Kidney (tissue), 14 donors: Measurements from ENCODE around the gene PLEKHM3. TPM values are rescaled to one million over a fixed set of nuclear protein-coding genes. Genes with fewer than 3 reads are reported as not detected.

Experiments used
- DNase-seq, 5 donors: peaks; one replicate each; pipeline ENCODE4 v3.0.0-alpha.2; 2013 to 2020
- FAIRE-seq: peaks from 2 replicates; lab custom pipeline; 2012; peaks lifted over from hg19 to GRCh38; lab: Jason Lieb, UNC
- H3K27ac ChIP-seq, 2 donors: one replicate each; pipeline ENCODE4 v1.7.0; 2013; ENCODE audit warnings: low read depth in 2 of 2, low read length in 2 of 2, inconsistent platforms in 1 of 2
- H3K27me3 ChIP-seq: one replicate; pipeline ENCODE4 v1.7.1; 2013; ENCODE audit warnings: low read length, inconsistent platforms; ENCODE audit not compliant: control insufficient read depth, insufficient read depth
- H3K36me3 ChIP-seq, 3 donors: one replicate each; pipeline versions ENCODE4 v1.7.0 to v1.7.1; 2013; ENCODE audit warnings: low read length in 3 of 3, control low read depth in 1 of 3, inconsistent platforms in 1 of 3; ENCODE audit not compliant: insufficient read depth in 3 of 3, control insufficient read depth in 2 of 3
- H3K4me1 ChIP-seq, 3 donors: one replicate each; pipeline versions ENCODE4 v1.7.0 to v1.7.1; 2013; ENCODE audit warnings: low read length in 3 of 3, inconsistent platforms in 1 of 3, low read depth in 1 of 3; ENCODE audit not compliant: control insufficient read depth in 2 of 3, insufficient read depth in 2 of 3
- H3K4me3 ChIP-seq, 3 donors: one replicate each; pipeline versions ENCODE4 v1.7.0 to v1.8.1; 2013; ENCODE audit warnings: low read length in 3 of 3, control low read depth in 1 of 3, inconsistent platforms in 1 of 3
- H3K9ac ChIP-seq, 3 donors: one replicate each; pipeline versions ENCODE4 v1.7.0 to v1.7.1; 2013; ENCODE audit warnings: low read length in 3 of 3, control low read depth in 1 of 3, inconsistent platforms in 1 of 3
- H3K9me3 ChIP-seq, 3 donors: one replicate each; pipeline versions ENCODE4 v1.7.0 to v1.7.1; 2013; ENCODE audit warnings: low read length in 3 of 3, control low read depth in 1 of 3, inconsistent platforms in 1 of 3; ENCODE audit not compliant: control insufficient read depth in 2 of 3, insufficient read depth in 1 of 3
- intact Hi-C: fragments of 100-400 bp; cut with DNase I; formaldehyde crosslinking; loops from one replicate; pipeline ENCODE4 v1.11.1; 2022
- polyA plus RNA-seq: library from polyadenylated mRNA; stranded (reverse); fragments of 350-450 nt; fragmentation: Illumina TruSeq; extraction: RNeasy Lipid Tissue Mini Kit (QIAGEN cat#74804); gene quantifications from one replicate; pipeline ENCODE4 v1.2.3, GENCODE V29; 2014; ENCODE audit warnings: low read depth, low replicate concordance; ENCODE audit not compliant: insufficient read depth
- total RNA-seq: library from RNA; stranded (reverse); fragmentation: NEBNext Ultra II Directional; extraction: Animal tissue kit (Norgen Biotek cat#: 25700); gene quantifications from one replicate; pipeline ENCODE4 v1.2.1, GENCODE V29; 2021
- TF ChIP-seq, protein P1 (sequence below): IDR thresholded peaks from 3 replicates; pipeline ENCODE4 v1.5.1; 2012; ENCODE audit warnings: mild to moderate bottlenecking, moderate library complexity, borderline replicate concordance; ENCODE audit not compliant: insufficient read depth; ENCODE audit errors: extremely low read depth
- donor health status: control.
- donor health status: control.
- donor health status: control.
- donor health status: control.
- donor health status: control.
- donor health status: DM: yes; HTN: yes; CAD: no.
- donor health status: Normal renal cell carcinoma (clear cell type).

The PLEKHM3 gene
- total and polyA plus RNA-seq, 2 donors from 2014 or later: 4.2 to 13.5 TPM

GRCh38 chr2:207952564-207953345 lies 72.6 kb downstream of the PLEKHM3 start:
- Histone ChIP-seq H3K4me1 (no peaks in the 10 kb centered on the region), H3K27ac (no peak overlapping the region), H3K4me3 (no peak overlapping the region), H3K9ac (no peak overlapping the region), H3K36me3 (no peaks in the 10 kb centered on the region), H3K27me3 (no peaks in the 10 kb centered on the region), H3K9me3 (no peaks in the 10 kb centered on the region)
- no peak for FAIRE-seq
- DNase-seq: no peak
- intact Hi-C loops: no loop called here
- TF ChIP-seq, protein P1, sequence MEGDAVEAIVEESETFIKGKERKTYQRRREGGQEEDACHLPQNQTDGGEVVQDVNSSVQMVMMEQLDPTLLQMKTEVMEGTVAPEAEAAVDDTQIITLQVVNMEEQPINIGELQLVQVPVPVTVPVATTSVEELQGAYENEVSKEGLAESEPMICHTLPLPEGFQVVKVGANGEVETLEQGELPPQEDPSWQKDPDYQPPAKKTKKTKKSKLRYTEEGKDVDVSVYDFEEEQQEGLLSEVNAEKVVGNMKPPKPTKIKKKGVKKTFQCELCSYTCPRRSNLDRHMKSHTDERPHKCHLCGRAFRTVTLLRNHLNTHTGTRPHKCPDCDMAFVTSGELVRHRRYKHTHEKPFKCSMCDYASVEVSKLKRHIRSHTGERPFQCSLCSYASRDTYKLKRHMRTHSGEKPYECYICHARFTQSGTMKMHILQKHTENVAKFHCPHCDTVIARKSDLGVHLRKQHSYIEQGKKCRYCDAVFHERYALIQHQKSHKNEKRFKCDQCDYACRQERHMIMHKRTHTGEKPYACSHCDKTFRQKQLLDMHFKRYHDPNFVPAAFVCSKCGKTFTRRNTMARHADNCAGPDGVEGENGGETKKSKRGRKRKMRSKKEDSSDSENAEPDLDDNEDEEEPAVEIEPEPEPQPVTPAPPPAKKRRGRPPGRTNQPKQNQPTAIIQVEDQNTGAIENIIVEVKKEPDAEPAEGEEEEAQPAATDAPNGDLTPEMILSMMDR: no peak

DNA sequence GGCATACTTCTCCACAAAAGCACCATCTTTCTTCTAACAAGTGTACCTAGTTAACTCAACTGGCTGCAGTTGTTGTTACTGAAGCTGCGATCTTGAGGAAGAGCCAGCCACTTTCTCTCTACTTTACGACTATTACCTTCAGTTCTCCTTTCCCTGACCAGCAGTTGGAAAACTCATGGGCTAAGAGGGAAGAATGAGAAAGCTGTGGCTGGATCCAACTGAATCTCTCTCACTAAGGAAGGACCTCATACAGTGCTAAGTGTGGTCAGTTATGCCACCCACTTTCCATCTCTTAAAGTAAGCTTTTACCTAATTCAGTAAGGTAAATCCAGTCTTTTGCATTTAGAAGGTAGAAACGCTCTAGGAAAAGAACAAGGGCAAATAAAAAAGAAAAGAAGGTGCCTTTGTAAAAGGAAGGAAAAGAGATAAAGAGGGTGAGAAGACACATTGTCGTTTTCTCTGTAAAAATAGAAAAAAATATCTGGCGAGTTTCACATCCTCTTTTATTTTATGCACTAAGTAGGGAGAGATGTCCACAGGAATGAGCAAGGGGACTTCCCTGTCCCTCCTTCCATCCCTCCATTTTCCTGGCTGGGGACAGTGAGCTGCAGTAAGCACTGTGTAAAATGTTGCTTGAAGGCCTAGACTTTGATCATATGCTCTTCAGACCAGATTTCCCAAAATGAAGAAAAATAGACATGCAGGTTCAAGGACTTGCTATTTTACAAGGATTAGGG lies 73.4 kb downstream of the PLEKHM3 start:
- no peak overlapping the region for H3K27ac ChIP-seq

GRCh38 chr2:207950761-207951114 lies 74.6 kb downstream of the PLEKHM3 start:
- no peak overlapping the region for H3K9ac ChIP-seq
- H3K36me3 ChIP-seq: no peaks in the 10 kb centered on the region
- H3K4me1 ChIP-seq: no peaks in the 10 kb centered on the region
- DNase-seq (no peak), FAIRE-seq (no peak)
- no peak overlapping the region for H3K4me3 ChIP-seq
- H3K27ac ChIP-seq: no peak overlapping the region
- TF ChIP-seq, protein P1: no peak
- intact Hi-C loops: no loop called here
- H3K9me3 ChIP-seq: no peaks in the 10 kb centered on the region
- H3K27me3 ChIP-seq: no peaks in the 10 kb centered on the region

More for the DNA sequence above, 73.4 kb downstream of the PLEKHM3 start:
- Histone ChIP-seq H3K4me1 (no peaks in the 10 kb centered on the region), H3K4me3 (no peak overlapping the region), H3K9me3 (no peaks in the 10 kb centered on the region), H3K36me3 (no peaks in the 10 kb centered on the region), H3K27me3 (no peaks in the 10 kb centered on the region), H3K9ac (no peak overlapping the region)
- no peak for FAIRE-seq
- TF ChIP-seq, protein P1: no peak
- intact Hi-C loops: no loop called here
- no peak for DNase-seq
